Peyer's patch (tissue), 4 donors: ENCODE results near the gene KRT71. TPM values are rescaled to one million over a fixed set of nuclear protein-coding genes. Genes with fewer than 3 reads are reported as not detected.

Experiments
- DNase-seq, 3 donors: peaks; one replicate each; pipeline ENCODE4 v3.0.0-alpha.2; 2017 to 2019
- H3K27ac ChIP-seq, 4 donors: fragments of 200-600 bp; sonication (generic); one replicate each; pipeline ENCODE4 v1.5.1; 2016 to 2019
- H3K27me3 ChIP-seq, 2 donors: fragments of 200-600 bp; sonication (generic); one replicate each; pipeline ENCODE4 v1.5.1; 2019
- H3K36me3 ChIP-seq, 3 donors: fragments of 200-600 bp; sonication (generic); one replicate each; pipeline ENCODE4 v1.5.1; 2016 to 2019
- H3K4me1 ChIP-seq, 4 donors: fragments of 200-600 bp; sonication (generic); one replicate each; pipeline ENCODE4 v1.5.1; 2016 to 2019
- H3K4me3 ChIP-seq, 4 donors: fragments of 200-600 bp; sonication (generic); 1 replicate in 3 of 4; 2 replicates in 1 of 4; pipeline ENCODE4 v1.5.1; 2016 to 2019; ENCODE audit warnings: mild to moderate bottlenecking in 1 of 4
- H3K9me3 ChIP-seq, 4 donors: fragments of 200-600 bp; sonication (generic); one replicate each; pipeline ENCODE4 v1.5.1; 2016 to 2019; ENCODE audit warnings: mild to moderate bottlenecking in 1 of 4
- CTCF ChIP-seq, 6 experiments: fragments of 450-650 bp in 4 of 6; fragments of 200-600 bp in 2 of 6; sonication (generic) in 1 of 6; IDR thresholded peaks; one replicate each; pipeline ENCODE4 v1.5.1; 2017 to 2019; ENCODE audit warnings: antibody characterized with exemption in 6 of 6, mild to moderate bottlenecking in 3 of 6, moderate library complexity in 1 of 6
- POLR2A ChIP-seq, 2 donors: fragments of 450-650 bp; IDR thresholded peaks; one replicate each; pipeline ENCODE4 v1.5.1; 2017; ENCODE audit warnings: antibody characterized with exemption in 2 of 2, mild to moderate bottlenecking in 2 of 2, moderate library complexity in 2 of 2
- total RNA-seq, 4 donors: library from RNA; depleted of rRNA; stranded (reverse); fragments of >200 nt; gene quantifications; one replicate each; pipeline ENCODE4 v1.1.0, GENCODE V29; 2016

The KRT71 gene
- total RNA-seq, 4 donors from 2014 or later = not detected

GRCh38 chr12:52524898-52525591 is 27.9 kb downstream of the KRT71 start:
- Histone ChIP-seq H3K4me1 (no peaks in the 10 kb centered on the region), H3K27ac (no peak overlapping the region), H3K36me3 (no peaks in the 10 kb centered on the region), H3K9me3 (no peaks in the 10 kb centered on the region), H3K27me3 (no peaks in the 10 kb centered on the region), H3K4me3 (no peak overlapping the region)
- TF ChIP-seq POLR2A (IDR thresholded peaks at IDR 0.05) (no peak), CTCF (IDR thresholded peaks at IDR 0.05) (no peak)
- peak; percentile 3 to 30 (median 18) for DNase-seq

GRCh38 chr12:52524241-52524897 is 28.6 kb downstream of the KRT71 start:
- Histone ChIP-seq H3K36me3 (no peaks in the 10 kb centered on the region), H3K27ac (no peak overlapping the region), H3K27me3 (no peaks in the 10 kb centered on the region), H3K4me3 (no peak overlapping the region), H3K9me3 (no peaks in the 10 kb centered on the region), H3K4me1 (no peaks in the 10 kb centered on the region)
- DNase-seq = no peak
- TF ChIP-seq CTCF (IDR thresholded peaks at IDR 0.05) (no peak), POLR2A (IDR thresholded peaks at IDR 0.05) (no peak)

- Histone ChIP-seq H3K4me1 (no peaks in the 10 kb centered on the region), H3K36me3 (no peaks in the 10 kb centered on the region), H3K27me3 (no peaks in the 10 kb centered on the region), H3K27ac (no peak overlapping the region), H3K4me3 (no peak overlapping the region), H3K9me3 (no peaks in the 10 kb centered on the region)
- peak in 2 of 3 donors; percentile 9 to 21 for DNase-seq
- no peak for TF ChIP-seq CTCF (IDR thresholded peaks at IDR 0.05)
- no peak for TF ChIP-seq POLR2A (IDR thresholded peaks at IDR 0.05)
These were observed 29.1 kb downstream of the KRT71 start for GRCh38 chr12:52523824-52524223.

DNA sequence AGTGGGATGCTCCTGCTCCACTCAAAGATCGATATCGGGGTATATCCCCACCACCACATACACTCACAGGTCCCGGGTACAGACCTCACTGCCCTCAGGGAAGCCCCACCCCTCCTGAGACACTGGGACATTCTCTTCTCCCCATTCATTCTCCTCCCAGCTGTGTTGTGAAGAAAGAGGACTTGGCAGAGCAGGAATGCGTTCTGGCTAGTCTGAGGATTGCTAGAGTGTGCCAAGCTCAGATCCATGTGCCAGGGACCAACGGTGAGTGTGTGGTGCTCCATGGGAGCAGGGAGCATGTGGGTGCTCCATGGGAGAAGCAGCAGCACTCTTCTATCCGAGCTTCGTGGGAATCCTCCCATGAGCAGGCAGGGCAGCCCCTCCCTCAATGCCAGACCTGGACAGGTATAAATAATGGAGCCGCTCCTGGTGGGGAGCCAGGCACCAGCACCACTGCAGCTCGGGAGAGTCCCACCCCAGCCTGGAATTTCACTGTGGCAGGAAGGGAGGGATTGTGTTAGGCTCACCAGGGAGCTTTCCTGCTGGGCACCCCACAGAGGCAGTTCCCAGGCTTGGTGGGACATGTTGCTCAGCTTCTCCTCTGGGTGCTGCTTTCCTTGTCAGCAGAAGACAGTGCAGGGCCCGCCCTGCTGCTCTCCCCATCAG is 30.5 kb downstream of the KRT71 start:
- H3K4me1 ChIP-seq = no peaks in the 10 kb centered on the region
- H3K36me3 ChIP-seq = no peaks in the 10 kb centered on the region
- no peak overlapping the region for H3K27ac ChIP-seq
- H3K9me3 ChIP-seq = no peaks in the 10 kb centered on the region
- H3K4me3 ChIP-seq = no peak overlapping the region
- DNase-seq = peak in 2 of 3 donors; percentile 9 to 34
- TF ChIP-seq POLR2A (IDR thresholded peaks at IDR 0.05) = no peak
- TF ChIP-seq CTCF (IDR thresholded peaks at IDR 0.05) = no peak
- H3K27me3 ChIP-seq = no peaks in the 10 kb centered on the region

GRCh38 chr12:52521568-52522266 is 31.2 kb downstream of the KRT71 start:
- H3K27ac ChIP-seq = no peak overlapping the region
- TF ChIP-seq POLR2A (IDR thresholded peaks at IDR 0.05) (no peak), CTCF (IDR thresholded peaks at IDR 0.05) (no peak)
- no peaks in the 10 kb centered on the region for H3K4me1 ChIP-seq
- no peaks in the 10 kb centered on the region for H3K36me3 ChIP-seq
- H3K4me3 ChIP-seq = no peak overlapping the region
- H3K27me3 ChIP-seq = no peaks in the 10 kb centered on the region
- peak in 2 of 3 donors; percentile 9 to 25 for DNase-seq
- no peaks in the 10 kb centered on the region for H3K9me3 ChIP-seq
